Measurements from ENCODE around the gene ZNF282. TPM values are rescaled to one million over a fixed set of nuclear protein-coding genes. Genes with fewer than 3 reads are reported as not detected.

The ZNF282 gene
- total RNA-seq, 1 donor, result 15.5 TPM

GRCh38 chr7:149175150-149175549 lies 20.2 kb upstream of the ZNF282 start:
- no peak for TF ChIP-seq CTCF (IDR thresholded peaks at IDR 0.05; ENCODE audit: insufficient read depth, low read length)
- no peak for DNase-seq (ENCODE audit: low read depth)
- no peak overlapping the region for H3K4me3 ChIP-seq (ENCODE audit: low read depth, low read length)

GRCh38 chr7:149179241-149179640 lies 16.1 kb upstream of the ZNF282 start:
- H3K4me3 ChIP-seq (ENCODE audit: low read depth, low read length), result no peak overlapping the region
- no peak for TF ChIP-seq CTCF (IDR thresholded peaks at IDR 0.05; ENCODE audit: insufficient read depth, low read length)

GRCh38 chr7:149180722-149181449 lies 14.5 kb upstream of the ZNF282 start:
- H3K4me3 ChIP-seq (ENCODE audit: low read depth, low read length), result no peak overlapping the region
- no peak for TF ChIP-seq CTCF (IDR thresholded peaks at IDR 0.05; ENCODE audit: insufficient read depth, low read length)
- DNase-seq (ENCODE audit: low read depth), result peak; percentile 60

More at GRCh38 chr7:149179241-149179640, 16.1 kb upstream of the ZNF282 start:
- no peak for DNase-seq (ENCODE audit: low read depth)

GRCh38 chr7:149181450-149181790 lies 13.9 kb upstream of the ZNF282 start:
- H3K4me3 ChIP-seq (ENCODE audit: low read depth, low read length), result no peak overlapping the region
- DNase-seq (ENCODE audit: low read depth), result no peak
- TF ChIP-seq CTCF (IDR thresholded peaks at IDR 0.05; ENCODE audit: insufficient read depth, low read length), result no peak

- TF ChIP-seq CTCF (IDR thresholded peaks at IDR 0.05; ENCODE audit: insufficient read depth, low read length), result no peak
These were observed 11.1 kb upstream of the ZNF282 start for GRCh38 chr7:149184274-149184673.

GRCh38 chr7:149188213-149188612 lies 7.1 kb upstream of the ZNF282 start:
- no peak overlapping the region for H3K4me3 ChIP-seq (ENCODE audit: low read depth, low read length)
- no peak for DNase-seq (ENCODE audit: low read depth)
- no peak for TF ChIP-seq CTCF (IDR thresholded peaks at IDR 0.05; ENCODE audit: insufficient read depth, low read length)

More at GRCh38 chr7:149184274-149184673, 11.1 kb upstream of the ZNF282 start:
- DNase-seq (ENCODE audit: low read depth), result no peak
- H3K4me3 ChIP-seq (ENCODE audit: low read depth, low read length), result no peak overlapping the region

Measured in fibroblast of the aortic adventitia (primary cell).